Sigmoid colon (tissue), 7 donors: ENCODE data around the gene APCS. TPM values are rescaled to one million over a fixed set of nuclear protein-coding genes. Genes with fewer than 3 reads are reported as not detected.

Experiments
- DNase-seq: peaks from one replicate; pipeline ENCODE4 v3.0.0-alpha.2; 2019
- H3K27ac ChIP-seq, 4 donors: fragments of 200-600 bp; sonication (generic); one replicate each; pipeline ENCODE4 v1.5.1; 2016 to 2019; ENCODE audit warnings: mild to moderate bottlenecking in 1 of 4
- H3K27me3 ChIP-seq, 3 donors: fragments of 200-600 bp; sonication (generic); one replicate each; pipeline ENCODE4 v1.5.1; 2019; ENCODE audit warnings: mild to moderate bottlenecking in 1 of 3
- H3K36me3 ChIP-seq, 4 donors: fragments of 200-600 bp; sonication (generic); one replicate each; pipeline ENCODE4 v1.5.1; 2016 to 2019
- H3K4me1 ChIP-seq, 4 donors: fragments of 200-600 bp; sonication (generic); one replicate each; pipeline ENCODE4 v1.5.1; 2017 to 2019
- H3K4me3 ChIP-seq, 4 donors: fragments of 200-600 bp; sonication (generic); one replicate each; pipeline ENCODE4 v1.5.1; 2017 to 2019; ENCODE audit warnings: mild to moderate bottlenecking in 2 of 4, moderate library complexity in 1 of 4
- H3K9me3 ChIP-seq, 4 donors: fragments of 200-600 bp in 3 of 4; sonication (generic) in 3 of 4; one replicate each; pipeline versions ENCODE4 v1.5.1 to v1.6.1; 2013 to 2019
- CTCF ChIP-seq, 4 experiments: fragments of 450-650 bp in 3 of 4; fragments of 200-600 bp in 1 of 4; IDR thresholded peaks; one replicate each; pipeline ENCODE4 v1.5.1; 2016 to 2019; ENCODE audit warnings: antibody characterized with exemption in 4 of 4, mild to moderate bottlenecking in 3 of 4, moderate library complexity in 2 of 4
- EP300 ChIP-seq, 4 donors: sonication (generic); formaldehyde crosslinking; IDR thresholded peaks; one replicate each; pipeline ENCODE4 v1.6.1; 2017; ENCODE audit warnings: antibody characterized with exemption in 4 of 4
- POLR2A ChIP-seq, 2 donors: fragments of 450-650 bp; IDR thresholded peaks; one replicate each; pipeline ENCODE4 v1.6.1; 2016; ENCODE audit warnings: antibody characterized with exemption in 2 of 2, mild to moderate bottlenecking in 2 of 2, moderate library complexity in 2 of 2
- POLR2AphosphoS5 ChIP-seq, 4 donors: sonication (generic); formaldehyde crosslinking; IDR thresholded peaks; one replicate each; pipeline ENCODE4 v1.6.1; 2017; ENCODE audit warnings: antibody characterized with exemption in 4 of 4
- WGBS, 2 donors: extraction: QIAGEN DNeasy Blood & Tissue Kit; methylation state at CpG; one replicate each; pipeline ENCODE4 v1.1.7; 2013; 5-methylcytosine and 5-hydroxymethylcytosine counted together
- intact Hi-C: fragments of 100-400 bp; cut with DNase I; formaldehyde crosslinking; loops from one replicate; pipeline ENCODE4 v1.15.1; 2023
- polyA plus RNA-seq, 3 donors: library from polyadenylated mRNA; stranded (reverse); fragments of 200-250 nt; gene quantifications; one replicate each; pipeline ENCODE4 v1.2.3, GENCODE V29; 2013
- total RNA-seq, 4 donors: library from RNA; depleted of rRNA; stranded (reverse); fragments of >200 nt; gene quantifications; one replicate each; pipeline ENCODE4 v1.1.0, GENCODE V29; 2016
- donor health status: healthy with polysubstance abuse.
- donor health status: Bipolar disorder and iron deficiency.
- donor health status: healthy.

Gene APCS
- total RNA-seq (not detected), polyA plus RNA-seq (not detected)

- no peak within 1 kb of the TSS for H3K27ac ChIP-seq
- intact Hi-C loops = no loop called here
- TF ChIP-seq POLR2AphosphoS5 (IDR thresholded peaks at IDR 0.05) = no peak
- no peak for TF ChIP-seq EP300 (IDR thresholded peaks at IDR 0.05)
- TF ChIP-seq POLR2A (IDR thresholded peaks at IDR 0.05) = no peak
- TF ChIP-seq CTCF (IDR thresholded peaks at IDR 0.05) = no peak
- no peaks in the 10 kb centered on the region for H3K4me1 ChIP-seq
- peaks cover 0 to 4% (median 0%) of the 10 kb centered on the region in 4 donors for H3K9me3 ChIP-seq
- H3K36me3 ChIP-seq = no peaks in the 10 kb centered on the region
- H3K27me3 ChIP-seq = no peaks in the 10 kb centered on the region
- H3K4me3 ChIP-seq = no peak within 1 kb of the TSS
- WGBS, 2 donors = 70 to 85% methylated on average over 6 of the region's 6 CpGs
- no peak for DNase-seq
Observed at GRCh38 chr1:159587461-159587951, at the start of gene APCS. TSS of gene APCS (plus strand) at chr1:159587826. CDS start at chr1:159587922, 96 bp downstream.

- no peak for TF ChIP-seq EP300 (IDR thresholded peaks at IDR 0.05)
- TF ChIP-seq CTCF (IDR thresholded peaks at IDR 0.05) = no peak
- no peak for TF ChIP-seq POLR2A (IDR thresholded peaks at IDR 0.05)
- intact Hi-C loops = no loop called here
- H3K4me3 ChIP-seq = no peak overlapping the region
- H3K36me3 ChIP-seq = no peaks in the 10 kb centered on the region
- H3K9me3 ChIP-seq = no peaks in the 10 kb centered on the region
- H3K4me1 ChIP-seq = no peaks in the 10 kb centered on the region
- WGBS, 2 donors = 39 to 70% methylated on average over 2 of the region's 2 CpGs
- no peak for DNase-seq
- no peak overlapping the region for H3K27ac ChIP-seq
- no peaks in the 10 kb centered on the region for H3K27me3 ChIP-seq
Observed at GRCh38 chr1:159548126-159548525, 39.5 kb upstream of the APCS start.

- Histone ChIP-seq H3K4me1 (no peaks in the 10 kb centered on the region), H3K4me3 (no peak overlapping the region), H3K27me3 (no peaks in the 10 kb centered on the region), H3K27ac (no peak overlapping the region), H3K9me3 (no peaks in the 10 kb centered on the region), H3K36me3 (no peaks in the 10 kb centered on the region)
- DNase-seq = no peak
- WGBS, 2 donors = 39 to 55% methylated on average over 3 of the region's 3 CpGs
- intact Hi-C loops = no loop called here
- TF ChIP-seq POLR2AphosphoS5 (IDR thresholded peaks at IDR 0.05) (no peak), POLR2A (IDR thresholded peaks at IDR 0.05) (no peak), EP300 (IDR thresholded peaks at IDR 0.05) (no peak), CTCF (IDR thresholded peaks at IDR 0.05) (no peak)
Observed at GRCh38 chr1:159554261-159554660, 33.4 kb upstream of the APCS start.

GRCh38 chr1:159554696-159555095 lies 32.9 kb upstream of the APCS start:
- Histone ChIP-seq H3K4me3 (no peak overlapping the region), H3K9me3 (no peaks in the 10 kb centered on the region), H3K36me3 (no peaks in the 10 kb centered on the region), H3K27me3 (no peaks in the 10 kb centered on the region), H3K4me1 (no peaks in the 10 kb centered on the region), H3K27ac (no peak overlapping the region)
- 60 to 62% methylated on average over 1 of the region's 1 CpG for WGBS, 2 donors
- no peak for DNase-seq
- TF ChIP-seq POLR2A (IDR thresholded peaks at IDR 0.05) (no peak), POLR2AphosphoS5 (IDR thresholded peaks at IDR 0.05) (no peak), EP300 (IDR thresholded peaks at IDR 0.05) (no peak), CTCF (IDR thresholded peaks at IDR 0.05) (no peak)
- intact Hi-C loops = no loop called here

- DNase-seq = no peak
- intact Hi-C loops = no loop called here
- no peak overlapping the region for H3K27ac ChIP-seq
- no peak for TF ChIP-seq EP300 (IDR thresholded peaks at IDR 0.05)
- TF ChIP-seq CTCF (IDR thresholded peaks at IDR 0.05) = no peak
- TF ChIP-seq POLR2AphosphoS5 (IDR thresholded peaks at IDR 0.05) = no peak
- TF ChIP-seq POLR2A (IDR thresholded peaks at IDR 0.05) = no peak
- WGBS, 2 donors = 33 to 66% methylated on average over 3 of the region's 3 CpGs
- H3K4me3 ChIP-seq = no peak overlapping the region
- no peaks in the 10 kb centered on the region for H3K4me1 ChIP-seq
- H3K36me3 ChIP-seq = no peaks in the 10 kb centered on the region
- no peaks in the 10 kb centered on the region for H3K27me3 ChIP-seq
- H3K9me3 ChIP-seq = no peaks in the 10 kb centered on the region
Observed at GRCh38 chr1:159556931-159557369, 30.7 kb upstream of the APCS start.
